GM12878 (cell line): Measurements from ENCODE around the gene C10orf105.

Source experiments
- BHLHE40 ChIP-seq, 2 experiments: fragments of 450-650 bp in 1 of 2; IDR thresholded peaks; 2 replicates each; pipeline ENCODE4 v1.6.1; 2011 to 2017; ENCODE audit warnings: low read depth in 2 of 2, borderline replicate concordance in 1 of 2, improper control_type of control experiment in 1 of 2, low read length in 1 of 2, mild to moderate bottlenecking in 1 of 2
- CHD2 ChIP-seq: IDR thresholded peaks from 2 replicates; pipeline ENCODE4 v1.6.1; 2011; ENCODE audit warnings: low read depth, low read length, improper control_type of control experiment, borderline replicate concordance
- CTCF ChIP-seq, 3 experiments: IDR thresholded peaks in 2 of 3; conservative IDR thresholded peaks in 1 of 3; 2 replicates each; pipeline ENCODE4 v1.5.1; 2011; ENCODE audit warnings: low read depth in 3 of 3, low read length in 3 of 3, mild to moderate bottlenecking in 3 of 3, control low read depth in 2 of 3, moderate library complexity in 2 of 3, inconsistent platforms in 1 of 3, mixed read lengths in 1 of 3; ENCODE audit not compliant: control insufficient read depth in 2 of 3, insufficient read depth in 1 of 3; ENCODE audit errors: extremely low read depth in 1 of 3
- EP300 ChIP-seq, 2 experiments: fragments of 150-350 bp in 1 of 2; IDR thresholded peaks; 2 replicates each; pipeline ENCODE4 v1.6.1; 2011 to 2012; ENCODE audit warnings: low read depth in 2 of 2, low read length in 2 of 2, borderline replicate concordance in 1 of 2, improper control_type of control experiment in 1 of 2, inconsistent platforms in 1 of 2; ENCODE audit not compliant: control insufficient read depth in 1 of 2
- ESRRA ChIP-seq: IDR thresholded peaks from 2 replicates; pipeline ENCODE4 v1.6.1; 2012; ENCODE audit warnings: mild to moderate bottlenecking, low read length, improper control_type of control experiment
- MEF2A ChIP-seq: IDR thresholded peaks from 2 replicates; pipeline ENCODE4 v1.6.1; 2011; ENCODE audit warnings: low read depth, mild to moderate bottlenecking, low read length, moderate library complexity; ENCODE audit not compliant: insufficient read depth
- NFIC ChIP-seq: IDR thresholded peaks from 2 replicates; pipeline ENCODE4 v1.6.1; 2012; ENCODE audit warnings: low read depth, mild to moderate bottlenecking, inconsistent platforms, low read length, moderate library complexity
- PBX3 ChIP-seq: IDR thresholded peaks from 2 replicates; pipeline ENCODE4 v1.6.1; 2011; ENCODE audit warnings: mild to moderate bottlenecking, low read depth, low read length, moderate library complexity; ENCODE audit not compliant: insufficient replicate concordance
- POLR2AphosphoS5 ChIP-seq: IDR thresholded peaks from 2 replicates; pipeline ENCODE4 v1.6.1; 2011; ENCODE audit warnings: mild to moderate bottlenecking, low read length, inconsistent platforms
- RBBP5 ChIP-seq: fragments of 200-600 bp; sonication (generic); conservative IDR thresholded peaks from 2 replicates; pipeline ENCODE4 v1.6.1; 2016
- SIN3A ChIP-seq: IDR thresholded peaks from 2 replicates; pipeline ENCODE4 v1.6.1; 2012; ENCODE audit warnings: low read depth, low read length, improper control_type of control experiment
- SP1 ChIP-seq: IDR thresholded peaks from one replicate; pipeline ENCODE4 v1.6.1; 2011; ENCODE audit warnings: low read depth, low read length
- SRF ChIP-seq, 2 experiments: IDR thresholded peaks; 2 replicates each; pipeline ENCODE4 v1.6.1; 2011; ENCODE audit warnings: low read depth in 2 of 2, low read length in 2 of 2, mild to moderate bottlenecking in 1 of 2, moderate library complexity in 1 of 2
- TAF1 ChIP-seq: IDR thresholded peaks from 2 replicates; pipeline ENCODE4 v1.6.1; 2011; ENCODE audit warnings: mild to moderate bottlenecking, low read depth, low read length, borderline replicate concordance

GRCh38 chr10:71671994-71672946 is 47.3 kb downstream of the C10orf105 start:
- TF ChIP-seq POLR2AphosphoS5 (no peak), BHLHE40 (IDR thresholded peaks at IDR 0.05; ENCODE audit: borderline replicate concordance in 1 of 2, low read depth in 2 of 2, low read length in 1 of 2) (no peak), CTCF (IDR thresholded peaks at IDR 0.05 in 2 of 3, conservative IDR thresholded peaks at IDR 0.05 in 1 of 3; ENCODE audit: control insufficient read depth in 2 of 3, extremely low read depth in 1 of 3, insufficient read depth in 1 of 3, low read depth in 3 of 3, low read length in 3 of 3) (no peak), NFIC (no peak), EP300 (IDR thresholded peaks at IDR 0.05; ENCODE audit: borderline replicate concordance in 1 of 2, control insufficient read depth in 1 of 2, low read depth in 2 of 2, low read length in 2 of 2) (no peak), MEF2A (no peak), PBX3 (no peak), SRF (IDR thresholded peaks at IDR 0.05; ENCODE audit: low read depth in 2 of 2, low read length in 2 of 2) (no peak), CHD2 (no peak), RBBP5 (no peak), ESRRA (no peak), TAF1 (no peak), SP1 (no peak), SIN3A (no peak)
